Right lobe of liver (tissue), 4 donors: ENCODE data around the gene PGD.

Experiments used
- CTCF ChIP-seq, 4 donors: fragments of 200-600 bp in 3 of 4; fragments of 450-650 bp in 1 of 4; IDR thresholded peaks; one replicate each; pipeline versions ENCODE4 v1.5.1 to v1.8.0; 2016 to 2022; ENCODE audit warnings: antibody characterized with exemption in 4 of 4, mild to moderate bottlenecking in 2 of 4
- POLR2A ChIP-seq: fragments of 450-650 bp; IDR thresholded peaks from one replicate; pipeline ENCODE4 v1.6.1; 2017; ENCODE audit warnings: antibody characterized with exemption, mild to moderate bottlenecking
- donor health status: DM: no; HTN: no; CAD: no.
- donor health status: DM: no; HTN: no; CAD: no.
- donor health status: DM: no; HTN: yes; CAD: no.

- TF ChIP-seq CTCF (IDR thresholded peaks at IDR 0.05) (no peak), POLR2A (no peak)
These were observed 57.8 kb downstream of the PGD start for GRCh38 chr1:10456661-10457060.
